GM12892 (cell line): ENCODE results near the gene GJD2.

Experiments used
- POLR2A ChIP-seq: IDR thresholded peaks from 2 replicates; pipeline ENCODE4 v1.6.1; 2011; ENCODE audit warnings: low read depth, low read length, control low read depth
- POLR2AphosphoS5 ChIP-seq: IDR thresholded peaks from 2 replicates; pipeline ENCODE4 v1.6.1; 2011; ENCODE audit warnings: low read depth, low read length, control low read depth

DNA sequence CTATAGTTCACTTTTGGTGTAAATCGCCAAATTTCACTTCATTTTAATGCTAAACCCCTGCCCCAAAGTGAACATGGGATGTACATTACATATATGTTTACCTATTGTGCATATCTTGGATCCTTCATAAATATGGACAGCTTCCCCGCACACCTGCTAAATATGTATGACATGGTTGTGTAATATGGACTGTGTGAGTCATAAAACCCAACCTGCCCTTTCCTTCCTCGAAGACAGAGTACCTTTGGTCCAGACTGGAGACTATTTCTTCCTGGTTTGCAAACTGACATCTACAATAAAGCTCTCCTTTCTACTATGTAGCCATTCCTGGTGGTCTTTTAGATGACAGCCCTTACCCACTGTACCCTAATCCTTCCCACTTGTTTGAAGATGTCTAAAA, 28.1 kb upstream of the GJD2 start:
- no peak for TF ChIP-seq POLR2A
- TF ChIP-seq POLR2AphosphoS5, result no peak
